Stomach (tissue), 4 donors: ENCODE results near the gene AKAP10.

Source experiments
- EP300 ChIP-seq: sonication (generic); formaldehyde crosslinking; IDR thresholded peaks from one replicate; pipeline ENCODE4 v1.6.1; 2017; ENCODE audit warnings: antibody characterized with exemption
- POLR2A ChIP-seq, 4 donors: fragments of 450-650 bp; IDR thresholded peaks; one replicate each; pipeline ENCODE4 v1.6.1; 2016; ENCODE audit warnings: antibody characterized with exemption in 4 of 4, control low read depth in 2 of 4, mild to moderate bottlenecking in 1 of 4, moderate library complexity in 1 of 4
- POLR2AphosphoS5 ChIP-seq, 3 donors: sonication (generic); formaldehyde crosslinking; IDR thresholded peaks; one replicate each; pipeline ENCODE4 v1.6.1; 2016; ENCODE audit warnings: antibody characterized with exemption in 3 of 3
- TF ChIP-seq, protein P1 (sequence below), 7 experiments: fragments of 450-650 bp in 4 of 7; fragments of 200-600 bp in 3 of 7; sonication (generic) in 3 of 7; IDR thresholded peaks; one replicate each; pipeline ENCODE4 v1.5.1; 2016 to 2019; ENCODE audit warnings: antibody characterized with exemption in 7 of 7, control low read depth in 2 of 7, mild to moderate bottlenecking in 1 of 7

GRCh38 chr17:19867329-19868078, 110.1 kb downstream of the AKAP10 start, which contains the start of gene ULK2:
- TF ChIP-seq, protein P1, sequence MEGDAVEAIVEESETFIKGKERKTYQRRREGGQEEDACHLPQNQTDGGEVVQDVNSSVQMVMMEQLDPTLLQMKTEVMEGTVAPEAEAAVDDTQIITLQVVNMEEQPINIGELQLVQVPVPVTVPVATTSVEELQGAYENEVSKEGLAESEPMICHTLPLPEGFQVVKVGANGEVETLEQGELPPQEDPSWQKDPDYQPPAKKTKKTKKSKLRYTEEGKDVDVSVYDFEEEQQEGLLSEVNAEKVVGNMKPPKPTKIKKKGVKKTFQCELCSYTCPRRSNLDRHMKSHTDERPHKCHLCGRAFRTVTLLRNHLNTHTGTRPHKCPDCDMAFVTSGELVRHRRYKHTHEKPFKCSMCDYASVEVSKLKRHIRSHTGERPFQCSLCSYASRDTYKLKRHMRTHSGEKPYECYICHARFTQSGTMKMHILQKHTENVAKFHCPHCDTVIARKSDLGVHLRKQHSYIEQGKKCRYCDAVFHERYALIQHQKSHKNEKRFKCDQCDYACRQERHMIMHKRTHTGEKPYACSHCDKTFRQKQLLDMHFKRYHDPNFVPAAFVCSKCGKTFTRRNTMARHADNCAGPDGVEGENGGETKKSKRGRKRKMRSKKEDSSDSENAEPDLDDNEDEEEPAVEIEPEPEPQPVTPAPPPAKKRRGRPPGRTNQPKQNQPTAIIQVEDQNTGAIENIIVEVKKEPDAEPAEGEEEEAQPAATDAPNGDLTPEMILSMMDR (IDR thresholded peaks at IDR 0.05): peak in 2 of 7 experiments; percentile 13 to 30
- TF ChIP-seq POLR2A (IDR thresholded peaks at IDR 0.05) (no peak), POLR2AphosphoS5 (IDR thresholded peaks at IDR 0.05) (peak; percentile 83 to 92 (median 88)), EP300 (no peak)
